Femur (tissue), 1 donor: ENCODE results near the gene SPEF1.

Experiments used
- DNase-seq: peaks from one replicate; pipeline ENCODE4 v3.0.0-alpha.2; 2017

SPEF1 gene

GRCh38 chr20:3728354-3728753 is 52.9 kb downstream of the SPEF1 start:
- DNase-seq = no peak
